HepG2 (cell line): Measurements from ENCODE around the gene FAT2. TPM values are rescaled to one million over a fixed set of nuclear protein-coding genes. Genes with fewer than 3 reads are reported as not detected.

Source experiments
- ATAC-seq: fragments of 200-7000 bp; cut with Tn5 transposase; 3 replicates; pipeline ENCODE4 v1.9.1; 2020; ENCODE audit warnings: mild to moderate bottlenecking, moderate library complexity
- BruUV-seq: library from RNA; stranded (reverse); fragments of 400-500 nt; replicated peaks from 2 replicates; lab custom pipeline; 2021; lab: Mats Ljungman, UMichigan
- CTCF ChIA-PET: fragments of 300-600 bp; formaldehyde crosslinking; extraction: SDS; loops from one replicate; lab custom pipeline; 2021; ENCODE audit warnings: low total read pairs, inconsistent platforms, low intra/inter-chr PET ratio; lab: Yijun Ruan, JAX
- POLR2A ChIA-PET: fragments of 350-600 bp; sonication (Branson Sonifier 250); formaldehyde crosslinking; loops from one replicate; lab custom pipeline; 2020; ENCODE audit warnings: antibody characterized with exemption, inconsistent platforms; lab: Yijun Ruan, JAX
- DNase-seq: peaks from one replicate; pipeline ENCODE4 v3.0.0-alpha.2; 2015; ENCODE audit warnings: low spot score
- FAIRE-seq: peaks from 3 replicates; lab custom pipeline; 2011; peaks lifted over from hg19 to GRCh38; lab: Jason Lieb, UNC
- H2AFZ ChIP-seq: one replicate; pipeline ENCODE4 v1.6.1; 2011; ENCODE audit warnings: low read length, inconsistent platforms
- H3K27ac ChIP-seq: fragments of 300-600 bp; 3 replicates; pipeline ENCODE4 v1.8.0; 2011; ENCODE audit warnings: mixed run types, mild to moderate bottlenecking, mixed read lengths, low read length, inconsistent platforms; ENCODE audit not compliant: insufficient read depth; ENCODE audit errors: extremely low read length
- H3K27me3 ChIP-seq, 2 experiments: fragments of 200-600 bp in 1 of 2; 2 replicates in 1 of 2; 3 replicates in 1 of 2; pipeline versions ENCODE4 v1.6.0 to v1.8.0; 2011; ENCODE audit warnings: low read length in 2 of 2, mild to moderate bottlenecking in 2 of 2, moderate library complexity in 2 of 2, inconsistent platforms in 1 of 2; ENCODE audit not compliant: insufficient read depth in 2 of 2, control insufficient read depth in 1 of 2
- H3K36me3 ChIP-seq, 2 experiments: fragments of 200-600 bp in 1 of 2; replicated peaks in 1 of 2; 2 replicates in 1 of 2; 3 replicates in 1 of 2; pipeline versions ENCODE4 v1.5.1 to v1.8.0; 2011; ENCODE audit warnings: low read length in 2 of 2, inconsistent platforms in 1 of 2; ENCODE audit not compliant: insufficient read depth in 2 of 2, control insufficient read depth in 1 of 2
- H3K4me1 ChIP-seq: 2 replicates; pipeline ENCODE4 v1.5.1; 2012; ENCODE audit warnings: low read length, inconsistent platforms; ENCODE audit not compliant: insufficient read depth
- H3K4me2 ChIP-seq: 2 replicates; pipeline ENCODE4 v1.6.0; 2011; ENCODE audit warnings: low read depth, low read length, inconsistent platforms
- H3K4me3 ChIP-seq, 3 experiments: fragments of 200-600 bp in 1 of 3; sonication (generic), shearing (Covaris generic) in 1 of 3; replicated peaks in 1 of 3; 2 replicates each; pipeline ENCODE4 v1.5.1; 2011 to 2016; ENCODE audit warnings: low read length in 3 of 3, inconsistent platforms in 2 of 3, low read depth in 2 of 3, mild to moderate bottlenecking in 2 of 3, control low read depth in 1 of 3, mixed read lengths in 1 of 3; ENCODE audit not compliant: insufficient read depth in 1 of 3
- H3K79me2 ChIP-seq: one replicate; pipeline ENCODE4 v1.6.1; 2011; ENCODE audit warnings: low read length, inconsistent platforms; ENCODE audit not compliant: insufficient read depth
- H3K9ac ChIP-seq: 2 replicates; pipeline ENCODE4 v1.6.0; 2011; ENCODE audit warnings: mild to moderate bottlenecking, low read depth, low read length, inconsistent platforms; ENCODE audit not compliant: insufficient read depth
- H3K9me3 ChIP-seq: 2 replicates; pipeline ENCODE4 v1.5.1; 2012; ENCODE audit warnings: mild to moderate bottlenecking, low read length
- H4K20me1 ChIP-seq: 2 replicates; pipeline ENCODE4 v1.6.0; 2011; ENCODE audit warnings: inconsistent platforms, mild to moderate bottlenecking, low read length, moderate library complexity; ENCODE audit not compliant: insufficient read depth
- DMAP1 ChIP-seq: IDR thresholded peaks from 2 replicates; pipeline ENCODE4 v1.6.1; 2016
- HNRNPL ChIP-seq: fragments of 200-400 bp; formaldehyde crosslinking; IDR thresholded peaks from 2 replicates; pipeline ENCODE4 v1.6.1; 2017; ENCODE audit warnings: mild to moderate bottlenecking, low read depth, low read length
- RCOR2 ChIP-seq: IDR thresholded peaks from 2 replicates; pipeline ENCODE4 v1.6.1; 2016; ENCODE audit warnings: missing biosample characterization, missing genetic modification reagents
- THYN1 ChIP-seq: sonication (generic); formaldehyde crosslinking; IDR thresholded peaks from 2 replicates; pipeline ENCODE4 v1.8.1; 2023; ENCODE audit warnings: low read depth, mild to moderate bottlenecking, moderate library complexity, missing genetic modification reagents, borderline replicate concordance
- ZBTB44 ChIP-seq: sonication (generic); formaldehyde crosslinking; IDR thresholded peaks from 2 replicates; pipeline ENCODE4 v1.4.0; 2020; ENCODE audit warnings: missing genetic modification reagents
- ZNF263 ChIP-seq: sonication (generic); formaldehyde crosslinking; IDR thresholded peaks from 2 replicates; pipeline ENCODE4 v1.4.0; 2020; ENCODE audit warnings: missing genetic modification reagents
- ZNF546 ChIP-seq: sonication (generic); formaldehyde crosslinking; conservative IDR thresholded peaks from 2 replicates; pipeline ENCODE4 v1.8.1; 2023; ENCODE audit warnings: mild to moderate bottlenecking, missing genetic modification reagents
- WGBS: methylation state at CpG from one replicate; pipeline ENCODE4 v1.1.6; 2017; ENCODE audit warnings: low lambda C conversion rate; 5-methylcytosine and 5-hydroxymethylcytosine counted together
- in situ Hi-C: cut with HindIII; loops from 2 replicates; pipeline ENCODE4 v1.10.0; 2017; ENCODE audit warnings: low pct_unique_long_range_greater_than_20kb; ENCODE audit not compliant: extremely low pct_ligation_motif_present
- intact Hi-C: fragments of 100-400 bp; cut with micrococcal nuclease; formaldehyde crosslinking; loops from one replicate; pipeline ENCODE4 v1.10.0; 2022; ENCODE audit not compliant: unreplicated experiment
- polyA plus RNA-seq, 8 experiments: library from polyadenylated mRNA; depleted of rRNA in 3 of 8; stranded (reverse) in 7 of 8; unstranded in 1 of 8; fragments of >200 nt; fragmentation: Illumina TruSeq in 4 of 8; extraction: Trizol in 4 of 8; gene quantifications; 2 replicates each; pipeline versions ENCODE4 v1.2.1 to v1.2.3, GENCODE V29; 2011 to 2016; ENCODE audit warnings: low read depth in 4 of 8, missing spikeins in 1 of 8, mixed read lengths in 1 of 8; ENCODE audit not compliant: insufficient read depth in 1 of 8
- total RNA-seq, 5 experiments: library from RNA; depleted of rRNA; stranded (reverse); fragments of >200 nt; fragmentation: Illumina TruSeq; extraction: Trizol; gene quantifications; 2 replicates each; pipeline ENCODE4 v1.2.3, GENCODE V29; 2016; ENCODE audit warnings: low read depth in 1 of 5
- TF ChIP-seq, protein P1 (sequence below): sonication (generic); formaldehyde crosslinking; IDR thresholded peaks from 2 replicates; pipeline ENCODE4 v1.4.0; 2020; ENCODE audit warnings: mild to moderate bottlenecking, missing genetic modification reagents
- TF ChIP-seq, protein P2 (sequence below): sonication (generic); formaldehyde crosslinking; IDR thresholded peaks from 2 replicates; pipeline ENCODE4 v1.4.0; 2020; ENCODE audit warnings: missing genetic modification reagents; ENCODE audit errors: not compliant biosample characterization
- TF ChIP-seq, protein P3 (sequence below): sonication (generic); formaldehyde crosslinking; IDR thresholded peaks from 2 replicates; pipeline ENCODE4 v1.9.0; 2021; ENCODE audit warnings: mild to moderate bottlenecking, missing genetic modification reagents

FAT2 gene
- total and polyA plus RNA-seq, 2 of the 13 experiments (the other 11 are each of a cell fraction or from before 2014, with no cell fraction given) = not detected

- ChIA-PET CTCF (no interaction called here), POLR2A (no interaction called here)
- Histone ChIP-seq H3K27ac (no peak overlapping the region), H3K4me1 (peaks cover 13% of the 10 kb centered on the region), H3K79me2 (no peaks in the 10 kb centered on the region), H3K9ac (no peak overlapping the region), H3K36me3 (no peaks in the 10 kb centered on the region), H2AFZ (no peak overlapping the region), H3K4me2 (no peak overlapping the region), H4K20me1 (no peaks in the 10 kb centered on the region), H3K27me3 (peaks cover 0 to 39% of the 10 kb centered on the region in 2 experiments; a peak in 3 of 5 replicates), H3K4me3 (no peak overlapping the region), H3K9me3 (no peaks in the 10 kb centered on the region)
- TF ChIP-seq DMAP1 (CRISPR knock-in tag) (no peak), THYN1 (CRISPR knock-in tag) (no peak), ZBTB44 (CRISPR knock-in tag) (no peak), ZNF263 (CRISPR knock-in tag) (peak; percentile 88), HNRNPL (peak; percentile 77; the same call in 1 of the 2 replicates), RCOR2 (CRISPR knock-in tag) (no peak), ZNF546 (no peak)
- TF ChIP-seq, protein P1, sequence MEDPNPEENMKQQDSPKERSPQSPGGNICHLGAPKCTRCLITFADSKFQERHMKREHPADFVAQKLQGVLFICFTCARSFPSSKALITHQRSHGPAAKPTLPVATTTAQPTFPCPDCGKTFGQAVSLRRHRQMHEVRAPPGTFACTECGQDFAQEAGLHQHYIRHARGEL (CRISPR knock-in tag) = no peak
- TF ChIP-seq, protein P2, sequence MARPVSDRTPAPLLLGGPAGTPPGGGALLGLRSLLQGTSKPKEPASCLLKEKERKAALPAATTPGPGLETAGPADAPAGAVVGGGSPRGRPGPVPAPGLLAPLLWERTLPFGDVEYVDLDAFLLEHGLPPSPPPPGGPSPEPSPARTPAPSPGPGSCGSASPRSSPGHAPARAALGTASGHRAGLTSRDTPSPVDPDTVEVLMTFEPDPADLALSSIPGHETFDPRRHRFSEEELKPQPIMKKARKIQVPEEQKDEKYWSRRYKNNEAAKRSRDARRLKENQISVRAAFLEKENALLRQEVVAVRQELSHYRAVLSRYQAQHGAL = no peak
- TF ChIP-seq, protein P3, sequence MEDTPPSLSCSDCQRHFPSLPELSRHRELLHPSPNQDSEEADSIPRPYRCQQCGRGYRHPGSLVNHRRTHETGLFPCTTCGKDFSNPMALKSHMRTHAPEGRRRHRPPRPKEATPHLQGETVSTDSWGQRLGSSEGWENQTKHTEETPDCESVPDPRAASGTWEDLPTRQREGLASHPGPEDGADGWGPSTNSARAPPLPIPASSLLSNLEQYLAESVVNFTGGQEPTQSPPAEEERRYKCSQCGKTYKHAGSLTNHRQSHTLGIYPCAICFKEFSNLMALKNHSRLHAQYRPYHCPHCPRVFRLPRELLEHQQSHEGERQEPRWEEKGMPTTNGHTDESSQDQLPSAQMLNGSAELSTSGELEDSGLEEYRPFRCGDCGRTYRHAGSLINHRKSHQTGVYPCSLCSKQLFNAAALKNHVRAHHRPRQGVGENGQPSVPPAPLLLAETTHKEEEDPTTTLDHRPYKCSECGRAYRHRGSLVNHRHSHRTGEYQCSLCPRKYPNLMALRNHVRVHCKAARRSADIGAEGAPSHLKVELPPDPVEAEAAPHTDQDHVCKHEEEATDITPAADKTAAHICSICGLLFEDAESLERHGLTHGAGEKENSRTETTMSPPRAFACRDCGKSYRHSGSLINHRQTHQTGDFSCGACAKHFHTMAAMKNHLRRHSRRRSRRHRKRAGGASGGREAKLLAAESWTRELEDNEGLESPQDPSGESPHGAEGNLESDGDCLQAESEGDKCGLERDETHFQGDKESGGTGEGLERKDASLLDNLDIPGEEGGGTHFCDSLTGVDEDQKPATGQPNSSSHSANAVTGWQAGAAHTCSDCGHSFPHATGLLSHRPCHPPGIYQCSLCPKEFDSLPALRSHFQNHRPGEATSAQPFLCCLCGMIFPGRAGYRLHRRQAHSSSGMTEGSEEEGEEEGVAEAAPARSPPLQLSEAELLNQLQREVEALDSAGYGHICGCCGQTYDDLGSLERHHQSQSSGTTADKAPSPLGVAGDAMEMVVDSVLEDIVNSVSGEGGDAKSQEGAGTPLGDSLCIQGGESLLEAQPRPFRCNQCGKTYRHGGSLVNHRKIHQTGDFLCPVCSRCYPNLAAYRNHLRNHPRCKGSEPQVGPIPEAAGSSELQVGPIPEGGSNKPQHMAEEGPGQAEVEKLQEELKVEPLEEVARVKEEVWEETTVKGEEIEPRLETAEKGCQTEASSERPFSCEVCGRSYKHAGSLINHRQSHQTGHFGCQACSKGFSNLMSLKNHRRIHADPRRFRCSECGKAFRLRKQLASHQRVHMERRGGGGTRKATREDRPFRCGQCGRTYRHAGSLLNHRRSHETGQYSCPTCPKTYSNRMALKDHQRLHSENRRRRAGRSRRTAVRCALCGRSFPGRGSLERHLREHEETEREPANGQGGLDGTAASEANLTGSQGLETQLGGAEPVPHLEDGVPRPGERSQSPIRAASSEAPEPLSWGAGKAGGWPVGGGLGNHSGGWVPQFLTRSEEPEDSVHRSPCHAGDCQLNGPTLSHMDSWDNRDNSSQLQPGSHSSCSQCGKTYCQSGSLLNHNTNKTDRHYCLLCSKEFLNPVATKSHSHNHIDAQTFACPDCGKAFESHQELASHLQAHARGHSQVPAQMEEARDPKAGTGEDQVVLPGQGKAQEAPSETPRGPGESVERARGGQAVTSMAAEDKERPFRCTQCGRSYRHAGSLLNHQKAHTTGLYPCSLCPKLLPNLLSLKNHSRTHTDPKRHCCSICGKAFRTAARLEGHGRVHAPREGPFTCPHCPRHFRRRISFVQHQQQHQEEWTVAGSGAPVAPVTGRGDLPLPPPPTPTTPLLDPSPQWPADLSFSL = peak; percentile 92
- in situ Hi-C loops (no loop called here), intact Hi-C loops (no loop called here)
- WGBS = 7% methylated on average over 5 of the region's 8 CpGs
- ATAC-seq (no peak), FAIRE-seq (peak; percentile 68), DNase-seq (no peak)
- no TSS peak for BruUV-seq
Observed at GRCh38 chr5:151612689-151613427, 21.7 kb upstream of the FAT2 start.
